ENCODE measurements around the gene ALCAM.
"Not testable (repeated sequence)": the region's sequence is repeated elsewhere in the genome, so short reads cannot be mapped to it uniquely, and the experiment has no call there.

The ALCAM gene

GRCh38 chr3:105594219-105594618, 227.5 kb downstream of the ALCAM start:
- DNase-seq (ENCODE audit: low spot score) = no peak

GRCh38 chr3:105598042-105598796, 231.5 kb downstream of the ALCAM start:
- DNase-seq (ENCODE audit: low spot score) = no peak

GRCh38 chr3:105599350-105599749, 232.6 kb downstream of the ALCAM start:
- no peak for DNase-seq (ENCODE audit: low spot score)

GRCh38 chr3:105601756-105602155, 235.0 kb downstream of the ALCAM start:
- not testable (repeated sequence) for DNase-seq (ENCODE audit: low spot score)

GRCh38 chr3:105602286-105602685, 235.6 kb downstream of the ALCAM start:
- DNase-seq (ENCODE audit: low spot score) = not testable (repeated sequence)

- DNase-seq (ENCODE audit: low spot score) = not testable (repeated sequence)
These were observed 236.8 kb downstream of the ALCAM start for GRCh38 chr3:105603516-105603915.

GRCh38 chr3:105606016-105606415, 239.3 kb downstream of the ALCAM start:
- DNase-seq (ENCODE audit: low spot score) = no peak

GRCh38 chr3:105608623-105609022, 241.9 kb downstream of the ALCAM start:
- DNase-seq (ENCODE audit: low spot score) = no peak

- DNase-seq (ENCODE audit: low spot score) = no peak
These were observed 243.8 kb downstream of the ALCAM start for GRCh38 chr3:105610473-105610872.

GRCh38 chr3:105611304-105612192, 244.8 kb downstream of the ALCAM start:
- no peak for DNase-seq (ENCODE audit: low spot score)

- DNase-seq (ENCODE audit: low spot score) = no peak
These were observed 246.4 kb downstream of the ALCAM start for GRCh38 chr3:105613120-105613519.

- DNase-seq (ENCODE audit: low spot score) = no peak
These were observed 247.8 kb downstream of the ALCAM start for GRCh38 chr3:105614288-105615030.

- DNase-seq (ENCODE audit: low spot score) = no peak
These were observed 249.1 kb downstream of the ALCAM start for GRCh38 chr3:105615814-105616213.

GRCh38 chr3:105616374-105617121, 249.8 kb downstream of the ALCAM start:
- DNase-seq (ENCODE audit: low spot score) = no peak

- no peak for DNase-seq (ENCODE audit: low spot score)
These were observed 251.8 kb downstream of the ALCAM start for GRCh38 chr3:105618556-105618955.

GRCh38 chr3:105619651-105620050, 252.9 kb downstream of the ALCAM start:
- DNase-seq (ENCODE audit: low spot score) = no peak

GRCh38 chr3:105620236-105620635, 253.5 kb downstream of the ALCAM start:
- no peak for DNase-seq (ENCODE audit: low spot score)

- no peak for DNase-seq (ENCODE audit: low spot score)
These were observed 255.5 kb downstream of the ALCAM start for GRCh38 chr3:105622169-105622568.

Data from NAMALWA (cell line).